Measurements from ENCODE around the gene REXO4. TPM values are rescaled to one million over a fixed set of nuclear protein-coding genes. Genes with fewer than 3 reads are reported as not detected.
A peak's percentile ranks its signal among the peaks of the same experiment; 100 is the strongest.
"Not testable (repeated sequence)": the region's sequence is repeated elsewhere in the genome, so short reads cannot be mapped to it uniquely, and the experiment has no call there.

REXO4 gene
- total RNA-seq, 1 donor from 2014 or later: 22.5 TPM

GRCh38 chr9:133377721-133378216 is 40.0 kb downstream of the REXO4 start:
- Histone ChIP-seq H3K9me3 (ENCODE audit: insufficient read depth, low read depth, low read length) (no peaks in the 10 kb centered on the region), H3K4me3 (ENCODE audit: insufficient read depth, low read depth, low read length) (no peak overlapping the region), H3K4me2 (ENCODE audit: low read length) (no peak overlapping the region), H2AFZ (ENCODE audit: low read depth, low read length) (no peak overlapping the region), H3K79me2 (ENCODE audit: insufficient read depth, low read length) (peaks cover 31% of the 10 kb centered on the region), H3K4me1 (ENCODE audit: insufficient read depth, low read length) (peaks cover 11% of the 10 kb centered on the region), H3K27me3 (ENCODE audit: insufficient read depth, low read length) (no peaks in the 10 kb centered on the region), H4K20me1 (ENCODE audit: insufficient read depth, low read length) (peaks cover 26% of the 10 kb centered on the region), H3K36me3 (ENCODE audit: insufficient read depth, low read length) (peaks cover 4% of the 10 kb centered on the region), H3K27ac (ENCODE audit: low read depth, low read length) (no peak overlapping the region), H3K9ac (ENCODE audit: low read length) (no peak overlapping the region)
- FAIRE-seq (no peak), DNase-seq (ENCODE audit: low read depth) (no peak)
- peaks cover 8% of the 10 kb centered on the region for H3K4me1 Mint-ChIP-seq (ENCODE audit: low read depth, unreplicated experiment)
- H3K4me3 Mint-ChIP-seq (ENCODE audit: unreplicated experiment): peak overlapping the region; percentile 76
- H3K27ac Mint-ChIP-seq (ENCODE audit: unreplicated experiment): no peak overlapping the region
- H3K27me3 Mint-ChIP-seq (ENCODE audit: low read depth, unreplicated experiment): no peaks in the 10 kb centered on the region
- no peak for TF ChIP-seq CTCF (IDR thresholded peaks at IDR 0.05; ENCODE audit: insufficient read depth, low read depth, low read length)
- TF ChIP-seq EZH2 (IDR thresholded peaks at IDR 0.05; ENCODE audit: insufficient read depth, low read length): no peak
- peaks cover 1% of the 10 kb centered on the region for H3K9me3 Mint-ChIP-seq (ENCODE audit: unreplicated experiment)
- peaks cover 1% of the 10 kb centered on the region for H3K36me3 Mint-ChIP-seq (ENCODE audit: low read depth, unreplicated experiment)

GRCh38 chr9:133377280-133377679 is 40.5 kb downstream of the REXO4 start:
- H3K4me2 ChIP-seq (ENCODE audit: low read length); H2AFZ ChIP-seq (ENCODE audit: low read depth, low read length); H3K27me3 Mint-ChIP-seq (ENCODE audit: low read depth, unreplicated experiment); FAIRE-seq; H3K9me3 ChIP-seq (ENCODE audit: insufficient read depth, low read depth, low read length); H3K9ac ChIP-seq (ENCODE audit: low read length); H3K27ac ChIP-seq (ENCODE audit: low read depth, low read length); H3K36me3 Mint-ChIP-seq (ENCODE audit: low read depth, unreplicated experiment); H3K27ac Mint-ChIP-seq (ENCODE audit: unreplicated experiment); H3K36me3 ChIP-seq (ENCODE audit: insufficient read depth, low read length); H3K4me3 ChIP-seq (ENCODE audit: insufficient read depth, low read depth, low read length); DNase-seq (ENCODE audit: low read depth); H3K27me3 ChIP-seq (ENCODE audit: insufficient read depth, low read length); H3K9me3 Mint-ChIP-seq (ENCODE audit: unreplicated experiment): not testable (repeated sequence)
- Histone ChIP-seq H3K4me1 (ENCODE audit: insufficient read depth, low read length) (peaks cover 16% of the 10 kb centered on the region), H3K79me2 (ENCODE audit: insufficient read depth, low read length) (peaks cover 36% of the 10 kb centered on the region), H4K20me1 (ENCODE audit: insufficient read depth, low read length) (peaks cover 31% of the 10 kb centered on the region)
- Mint-ChIP-seq H3K4me1 (ENCODE audit: low read depth, unreplicated experiment) (peaks cover 13% of the 10 kb centered on the region), H3K4me3 (ENCODE audit: unreplicated experiment) (peak overlapping the region; percentile 76)

GRCh38 chr9:133375724-133376654 is 41.8 kb downstream of the REXO4 start, which contains the start of the genes STKLD1 and SURF4:
Gene STKLD1, plus strand, starts transcription at chr9:133376366. Its CDS starts 108 bp downstream, at chr9:133376474.
Gene SURF4, minus strand, starts transcription at chr9:133376060. Its CDS starts 91 bp downstream, at chr9:133375969.
- Histone ChIP-seq H3K9ac (ENCODE audit: low read length) (peak within 1 kb of the TSS; percentile 99), H3K4me3 (ENCODE audit: insufficient read depth, low read depth, low read length) (peak within 1 kb of the TSS; percentile 83), H3K9me3 (ENCODE audit: insufficient read depth, low read depth, low read length) (no peaks in the 10 kb centered on the region), H3K27ac (ENCODE audit: low read depth, low read length) (peak within 1 kb of the TSS; percentile 92), H2AFZ (ENCODE audit: low read depth, low read length) (peak within 1 kb of the TSS; percentile 91), H3K4me1 (ENCODE audit: insufficient read depth, low read length) (peaks cover 29% of the 10 kb centered on the region), H3K4me2 (ENCODE audit: low read length) (peak within 1 kb of the TSS; percentile 91), H4K20me1 (ENCODE audit: insufficient read depth, low read length) (peaks cover 44% of the 10 kb centered on the region), H3K27me3 (ENCODE audit: insufficient read depth, low read length) (no peaks in the 10 kb centered on the region), H3K79me2 (ENCODE audit: insufficient read depth, low read length) (peaks cover 49% of the 10 kb centered on the region), H3K36me3 (ENCODE audit: insufficient read depth, low read length) (peaks cover 15% of the 10 kb centered on the region)
- no peaks in the 10 kb centered on the region for H3K27me3 Mint-ChIP-seq (ENCODE audit: low read depth, unreplicated experiment)
- H3K9me3 Mint-ChIP-seq (ENCODE audit: unreplicated experiment): no peaks in the 10 kb centered on the region
- peak within 1 kb of the TSS; percentile 99 for H3K4me3 Mint-ChIP-seq (ENCODE audit: unreplicated experiment)
- FAIRE-seq (no peak), DNase-seq (ENCODE audit: low read depth) (peak; percentile 90)
- peaks cover 25% of the 10 kb centered on the region for H3K4me1 Mint-ChIP-seq (ENCODE audit: low read depth, unreplicated experiment)
- peak within 1 kb of the TSS; percentile 99 for H3K27ac Mint-ChIP-seq (ENCODE audit: unreplicated experiment)
- TF ChIP-seq CTCF (IDR thresholded peaks at IDR 0.05; ENCODE audit: insufficient read depth, low read depth, low read length) (no peak), EZH2 (IDR thresholded peaks at IDR 0.05; ENCODE audit: insufficient read depth, low read length) (no peak)
- peaks cover 3% of the 10 kb centered on the region for H3K36me3 Mint-ChIP-seq (ENCODE audit: low read depth, unreplicated experiment)

Measured in astrocyte (in vitro differentiated cells and primary cell).